GM19239 (cell line): Measurements from ENCODE around the gene NGEF.
"Not testable (repeated sequence)": the region's sequence is repeated elsewhere in the genome, so short reads cannot be mapped to it uniquely, and the experiment has no call there.

Experiments used
- DNase-seq: peaks from one replicate; pipeline ENCODE4 v3.0.0; 2011; ENCODE audit warnings: low spot score; ENCODE audit not compliant: insufficient read length
- FAIRE-seq: peaks from 2 replicates; lab custom pipeline; 2011; peaks lifted over from hg19 to GRCh38; lab: Jason Lieb, UNC

The NGEF gene

GRCh38 chr2:232859385-232859916, 153.6 kb downstream of the NGEF start:
- FAIRE-seq (no peak), DNase-seq (no peak)

GRCh38 chr2:232857158-232857563, 155.9 kb downstream of the NGEF start:
- DNase-seq, result no peak
- FAIRE-seq, result no peak

GRCh38 chr2:232854082-232854481, 159.0 kb downstream of the NGEF start:
- FAIRE-seq (no peak), DNase-seq (no peak)

- FAIRE-seq, result no peak
- no peak for DNase-seq
These were observed 160.4 kb downstream of the NGEF start for GRCh38 chr2:232852676-232853075.

- FAIRE-seq, DNase-seq: not testable (repeated sequence)
These were observed 161.0 kb downstream of the NGEF start for GRCh38 chr2:232852081-232852480.

GRCh38 chr2:232850039-232850438, 163.0 kb downstream of the NGEF start:
- FAIRE-seq (no peak), DNase-seq (no peak)

GRCh38 chr2:232846055-232846454, 167.0 kb downstream of the NGEF start:
- no peak for FAIRE-seq
- no peak for DNase-seq

GRCh38 chr2:232843834-232844233, 169.2 kb downstream of the NGEF start:
- no peak for FAIRE-seq
- DNase-seq, result no peak

- FAIRE-seq, result no peak
- DNase-seq, result no peak
These were observed 170.4 kb downstream of the NGEF start for GRCh38 chr2:232842689-232843088.

GRCh38 chr2:232839411-232840079, 173.5 kb downstream of the NGEF start:
- DNase-seq (no peak), FAIRE-seq (peak; percentile 79)

- FAIRE-seq, result peak; percentile 97
- DNase-seq, result peak; percentile 46
These were observed 174.6 kb downstream of the NGEF start for GRCh38 chr2:232838406-232838874.

- no peak for FAIRE-seq
These were observed 176.1 kb downstream of the NGEF start for GRCh38 chr2:232836934-232837333.

GRCh38 chr2:232835687-232836208, 177.3 kb downstream of the NGEF start:
- FAIRE-seq (no peak), DNase-seq (no peak)

More at GRCh38 chr2:232836934-232837333, 176.1 kb downstream of the NGEF start:
- DNase-seq, result no peak

- FAIRE-seq (no peak), DNase-seq (no peak)
These were observed 179.2 kb downstream of the NGEF start for GRCh38 chr2:232833830-232834229.

- FAIRE-seq (peak; percentile 8), DNase-seq (no peak)
These were observed 181.6 kb downstream of the NGEF start for GRCh38 chr2:232831496-232831895.

- DNase-seq (no peak), FAIRE-seq (no peak)
These were observed 183.1 kb downstream of the NGEF start for GRCh38 chr2:232829988-232830387.
